ENCODE results near the gene SPART.

SPART gene, protein sequence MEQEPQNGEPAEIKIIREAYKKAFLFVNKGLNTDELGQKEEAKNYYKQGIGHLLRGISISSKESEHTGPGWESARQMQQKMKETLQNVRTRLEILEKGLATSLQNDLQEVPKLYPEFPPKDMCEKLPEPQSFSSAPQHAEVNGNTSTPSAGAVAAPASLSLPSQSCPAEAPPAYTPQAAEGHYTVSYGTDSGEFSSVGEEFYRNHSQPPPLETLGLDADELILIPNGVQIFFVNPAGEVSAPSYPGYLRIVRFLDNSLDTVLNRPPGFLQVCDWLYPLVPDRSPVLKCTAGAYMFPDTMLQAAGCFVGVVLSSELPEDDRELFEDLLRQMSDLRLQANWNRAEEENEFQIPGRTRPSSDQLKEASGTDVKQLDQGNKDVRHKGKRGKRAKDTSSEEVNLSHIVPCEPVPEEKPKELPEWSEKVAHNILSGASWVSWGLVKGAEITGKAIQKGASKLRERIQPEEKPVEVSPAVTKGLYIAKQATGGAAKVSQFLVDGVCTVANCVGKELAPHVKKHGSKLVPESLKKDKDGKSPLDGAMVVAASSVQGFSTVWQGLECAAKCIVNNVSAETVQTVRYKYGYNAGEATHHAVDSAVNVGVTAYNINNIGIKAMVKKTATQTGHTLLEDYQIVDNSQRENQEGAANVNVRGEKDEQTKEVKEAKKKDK

GRCh38 chr13:36346222-36347083 is at the start of gene SPART:
Gene SPART, minus strand, starts transcription at chr13:36346394. Its CDS starts 10,564 bp downstream, at chr13:36335830.
- DNase-seq (ENCODE audit: low read depth) = peak; percentile 84

DNA sequence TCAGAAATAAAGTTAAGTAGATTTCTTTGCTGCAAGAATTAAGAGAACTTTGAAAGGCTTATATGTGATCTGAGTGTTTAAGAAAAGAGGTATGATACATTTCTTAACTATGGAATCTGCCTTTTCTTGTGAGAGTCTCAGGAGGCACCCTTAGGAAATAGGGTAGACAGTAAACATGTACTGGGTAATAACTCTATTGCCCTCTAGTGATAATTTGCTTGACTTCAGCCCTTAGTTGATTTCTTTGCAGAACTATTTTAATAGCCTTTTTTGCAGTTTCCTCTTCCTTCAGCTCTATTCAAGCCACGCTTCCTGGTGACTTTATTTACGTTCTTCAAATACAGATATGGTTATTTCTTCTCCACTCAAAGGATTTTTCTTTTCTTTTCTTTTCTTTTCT is 49.1 kb upstream of the SPART start:
- no peak for DNase-seq (ENCODE audit: low read depth)

- DNase-seq (ENCODE audit: low read depth) = no peak
Measured at GRCh38 chr13:36385489-36385888, 39.3 kb upstream of the SPART start.

DNA sequence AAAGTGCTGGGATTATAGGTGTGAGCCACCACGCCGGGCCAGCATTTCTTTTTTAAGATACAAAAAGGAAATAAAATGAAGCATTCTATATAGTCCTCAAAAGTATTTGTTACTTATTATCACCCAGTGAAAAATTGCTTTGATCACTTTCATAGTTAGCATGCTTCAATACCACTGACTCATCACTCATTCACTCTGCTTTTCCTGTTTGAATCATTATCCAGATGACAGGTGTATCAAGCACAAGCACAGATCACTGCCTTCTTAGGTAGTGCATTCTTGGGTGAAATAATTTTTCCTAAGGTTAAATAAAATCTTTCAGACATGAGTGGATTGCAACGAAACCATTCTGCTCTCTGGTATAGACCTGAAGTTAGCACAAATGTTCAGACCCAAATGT is 35.8 kb upstream of the SPART start:
- no peak for DNase-seq (ENCODE audit: low read depth)

DNA sequence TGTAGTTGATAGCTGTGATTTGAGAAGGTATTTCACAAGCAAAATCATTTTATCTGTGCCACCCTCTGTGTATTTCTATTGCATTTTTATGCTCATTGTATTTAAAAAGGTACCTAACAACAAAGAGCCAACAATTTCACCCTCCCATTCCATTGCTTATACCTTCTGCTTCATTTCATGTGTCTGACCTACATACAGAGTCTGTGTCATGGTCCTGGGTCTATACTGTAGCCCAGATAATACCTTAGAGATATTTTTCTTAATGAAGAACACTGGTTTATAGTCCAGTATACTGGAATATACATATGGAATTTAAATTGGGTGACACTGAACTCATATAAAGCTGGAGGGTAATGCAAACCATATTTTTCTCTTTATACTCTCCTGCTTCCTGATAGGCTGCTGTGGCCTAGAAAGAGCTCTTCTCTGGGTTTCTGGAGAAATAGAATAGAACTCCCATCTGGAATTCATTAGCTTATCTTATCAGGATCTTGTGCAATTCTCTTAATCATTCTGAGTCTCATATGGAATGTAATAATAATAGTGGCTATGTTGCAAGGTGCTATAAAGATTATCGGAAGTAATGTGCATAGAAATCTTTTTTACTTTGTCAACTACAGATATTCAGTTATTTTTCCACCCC is 31.8 kb upstream of the SPART start:
- no peak for DNase-seq (ENCODE audit: low read depth)

DNA sequence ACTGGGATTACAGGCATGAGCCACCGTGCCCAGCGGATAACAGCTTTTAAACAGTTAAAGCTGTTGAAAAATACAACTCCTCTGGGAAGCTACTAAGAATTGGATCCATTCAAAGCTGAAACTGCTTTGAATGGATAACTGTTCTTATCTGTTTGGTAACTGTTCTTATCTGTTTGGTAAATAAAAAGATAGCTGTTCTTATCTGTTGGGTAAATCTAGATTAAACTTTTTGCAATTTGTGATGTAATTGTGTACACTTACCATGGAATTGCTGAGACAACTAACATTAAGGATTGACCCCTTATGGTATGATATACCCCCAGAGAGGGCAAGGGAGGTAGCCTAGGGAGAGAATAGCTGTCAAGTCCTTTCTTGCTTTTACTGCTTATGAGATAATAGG is 27.9 kb upstream of the SPART start:
- DNase-seq (ENCODE audit: low read depth) = no peak

GRCh38 chr13:36371185-36371584 is 25.0 kb upstream of the SPART start:
- DNase-seq (ENCODE audit: low read depth) = no peak

GRCh38 chr13:36370108-36370429 is 23.9 kb upstream of the SPART start:
- no peak for DNase-seq (ENCODE audit: low read depth)

GRCh38 chr13:36369268-36370107 is 23.3 kb upstream of the SPART start:
- DNase-seq (ENCODE audit: low read depth) = no peak

- no peak for DNase-seq (ENCODE audit: low read depth)
Measured at GRCh38 chr13:36366031-36366430, 19.8 kb upstream of the SPART start.

- DNase-seq (ENCODE audit: low read depth) = no peak
Measured at GRCh38 chr13:36363366-36363863, 17.2 kb upstream of the SPART start.

DNA sequence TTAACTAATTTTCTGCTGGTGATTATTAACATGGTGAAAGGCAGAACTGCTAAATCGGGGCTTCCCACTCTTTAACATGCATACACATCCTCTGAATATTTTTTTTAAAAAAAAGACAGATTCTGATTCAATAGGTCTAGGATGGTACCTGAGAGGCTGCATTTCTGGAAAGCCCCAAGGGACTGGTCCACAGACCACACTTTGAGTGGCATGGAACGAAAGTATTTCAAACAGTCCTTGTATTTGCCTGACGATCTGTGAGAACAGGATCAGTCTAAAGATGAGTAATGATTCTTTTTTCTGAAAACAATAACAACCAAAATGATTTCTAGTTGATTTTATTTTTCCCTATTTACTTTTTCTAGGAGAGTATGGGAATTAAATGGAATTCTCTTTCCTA is 16.7 kb upstream of the SPART start:
- DNase-seq (ENCODE audit: low read depth) = no peak

DNA sequence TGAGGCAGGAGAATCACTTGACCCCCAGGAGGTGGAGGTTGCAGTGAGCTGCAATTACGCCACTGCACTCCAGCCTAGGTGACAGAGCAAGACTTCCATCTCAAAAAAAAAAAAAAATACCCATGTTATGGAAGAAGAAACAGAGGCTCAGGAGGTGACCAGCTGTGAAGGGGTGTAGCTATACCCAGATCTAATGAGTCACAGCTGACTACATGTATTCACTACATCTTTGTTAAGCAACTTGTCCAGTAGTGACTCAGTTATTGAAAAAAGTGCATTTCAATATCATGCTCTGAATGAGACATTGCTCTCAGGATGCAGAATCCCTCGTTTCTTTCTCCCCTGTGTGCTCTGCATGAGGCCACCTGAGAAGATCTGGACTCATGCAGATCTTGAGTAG is 16.1 kb upstream of the SPART start:
- DNase-seq (ENCODE audit: low read depth) = no peak

- no peak for DNase-seq (ENCODE audit: low read depth)
Measured at GRCh38 chr13:36360903-36361302, 14.7 kb upstream of the SPART start.

DNA sequence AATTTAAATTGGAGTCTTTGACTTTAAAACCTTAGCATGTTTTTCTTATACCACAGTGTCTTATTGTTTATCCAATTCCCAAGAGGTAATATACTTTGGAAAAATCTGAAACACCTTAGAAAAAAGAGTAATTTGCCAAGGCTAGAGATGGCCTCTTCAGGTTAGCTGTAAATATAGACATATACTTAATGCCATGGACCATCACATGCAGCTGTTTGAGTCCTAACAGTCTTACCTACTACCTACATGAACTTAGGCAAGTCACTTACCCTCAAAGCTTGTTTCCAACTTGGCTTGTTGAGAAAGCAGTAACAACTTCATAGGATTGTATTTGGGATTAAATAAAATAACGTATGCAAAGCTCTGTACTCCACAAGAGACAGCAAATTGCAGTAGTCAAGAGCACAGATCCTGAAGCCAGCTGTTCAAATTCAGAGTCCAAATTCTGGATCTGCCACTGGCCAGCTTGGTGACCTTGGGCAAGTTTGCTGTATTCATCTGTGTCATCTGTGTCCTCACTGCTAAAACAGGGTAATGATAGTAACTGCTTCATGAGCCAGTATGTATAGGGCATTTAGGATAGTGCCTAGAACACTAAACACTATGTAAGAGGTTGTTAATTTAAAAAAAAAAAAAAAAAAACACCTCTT is 13.2 kb upstream of the SPART start:
- no peak for DNase-seq (ENCODE audit: low read depth)

DNA sequence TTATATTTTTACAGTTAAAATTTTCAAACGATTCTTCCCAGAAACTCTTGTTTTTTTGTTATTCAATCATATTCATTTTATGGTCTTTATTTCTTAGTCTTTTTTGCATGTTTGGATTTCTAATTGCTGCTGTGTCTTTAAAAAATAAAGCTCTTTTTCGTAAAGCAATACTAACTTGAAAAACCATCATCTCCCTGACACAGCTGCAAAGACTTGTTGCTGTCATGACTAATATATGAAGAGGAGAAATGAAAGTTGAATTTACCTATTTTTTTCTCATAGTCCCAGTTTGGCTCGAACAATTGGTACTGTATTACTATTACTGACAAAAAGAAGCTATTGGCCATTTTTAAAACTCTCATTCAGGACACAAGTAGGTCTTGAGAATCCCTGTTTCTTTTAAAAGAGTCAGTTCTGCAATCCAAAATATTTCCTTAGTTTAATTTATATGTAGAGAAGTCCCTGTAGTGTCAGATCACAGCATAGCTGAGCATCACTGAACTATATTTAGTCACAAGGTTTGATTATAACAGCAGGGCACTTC is 12.1 kb upstream of the SPART start:
- DNase-seq (ENCODE audit: low read depth) = no peak

DNA sequence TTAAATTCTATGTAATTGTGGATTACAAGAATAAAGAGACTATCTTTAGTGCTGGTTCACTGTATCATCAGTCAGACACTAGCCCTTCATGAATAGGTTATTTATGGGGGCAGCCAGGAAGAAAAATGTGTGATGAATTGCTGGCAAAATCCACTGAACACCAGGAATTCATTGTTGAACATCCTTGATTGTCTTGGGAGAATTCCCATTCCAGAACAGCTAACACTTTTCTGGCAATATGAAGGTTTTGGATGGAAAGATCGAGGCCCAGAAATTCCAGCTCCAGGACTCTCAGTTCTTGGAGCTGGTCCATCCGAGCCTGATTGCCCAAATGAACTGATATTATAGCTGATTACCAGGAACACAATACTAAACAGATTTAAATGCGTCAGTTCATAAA is 11.5 kb upstream of the SPART start:
- no peak for DNase-seq (ENCODE audit: low read depth)

GRCh38 chr13:36357231-36357630 is 11.0 kb upstream of the SPART start:
- DNase-seq (ENCODE audit: low read depth) = no peak

DNA sequence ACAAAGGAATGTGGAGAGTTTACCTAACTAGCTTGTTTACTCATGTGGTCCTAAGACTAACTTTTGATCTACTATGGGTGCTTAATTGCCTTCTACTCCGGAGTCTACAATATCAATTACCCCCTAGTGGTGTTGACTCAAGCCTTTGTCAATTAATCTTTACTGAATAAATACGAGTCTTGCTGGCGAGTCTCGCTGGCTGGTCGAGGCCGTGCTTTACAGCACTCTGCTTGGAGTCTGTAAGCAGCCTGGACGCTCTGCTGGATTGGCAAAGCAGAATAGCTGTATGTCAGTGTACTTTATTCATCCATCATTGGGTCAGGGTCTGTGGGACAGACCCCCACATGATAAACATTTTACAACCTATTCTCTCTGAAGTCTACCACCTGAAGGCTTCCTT is 9.9 kb upstream of the SPART start:
- no peak for DNase-seq (ENCODE audit: low read depth)

DNA sequence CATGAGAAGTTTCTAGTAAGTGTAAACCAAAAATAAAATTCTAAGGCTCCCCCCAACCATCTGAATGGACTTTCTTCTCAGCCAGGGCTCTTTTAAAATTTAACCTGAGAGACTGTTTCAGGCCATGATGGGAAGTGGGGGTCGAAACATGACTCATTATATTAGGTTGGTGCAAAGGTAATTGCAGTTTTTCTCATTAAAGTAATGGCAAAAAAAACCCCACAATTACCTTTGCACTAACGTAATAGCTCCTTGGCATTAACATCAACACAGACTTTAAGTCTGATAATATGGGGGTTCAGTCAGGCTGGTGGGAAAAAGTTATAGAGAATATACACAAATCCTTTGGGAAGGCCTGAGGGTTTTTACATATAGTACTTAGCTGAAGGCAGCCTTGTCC is 9.4 kb upstream of the SPART start:
- no peak for DNase-seq (ENCODE audit: low read depth)
